ENCODE results near the gene ZNF362. TPM values are rescaled to one million over a fixed set of nuclear protein-coding genes. Genes with fewer than 3 reads are reported as not detected.

Gene ZNF362
- total and polyA plus RNA-seq, 8 donors, result 1.3 to 49.8 (median 8.8) TPM

DNA sequence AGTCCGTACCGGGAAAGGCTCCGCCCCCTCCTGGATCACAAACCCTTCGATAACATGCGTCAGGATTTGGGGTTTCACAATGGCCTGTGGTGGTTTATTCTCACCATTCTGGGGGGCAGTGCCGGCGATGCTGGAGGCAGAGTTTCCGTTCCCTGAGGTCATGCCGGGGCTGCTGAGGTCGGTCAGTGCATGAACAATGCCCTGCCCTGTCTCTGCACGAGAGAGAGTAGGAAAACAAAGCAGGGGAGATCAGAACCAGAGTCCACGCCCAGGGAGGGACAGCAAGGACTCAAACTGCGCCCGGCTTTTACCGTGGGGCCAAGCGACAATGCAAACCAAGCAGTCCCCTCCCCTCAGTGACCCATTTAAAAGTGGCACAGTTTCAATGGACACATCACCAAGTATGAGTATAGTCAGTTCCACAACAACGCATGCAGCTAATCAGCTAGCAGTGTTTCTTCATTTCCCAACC, 77.8 kb downstream of the ZNF362 start:
- H3K4me1 ChIP-seq, result peaks cover 67 to 92% (median 75%) of the 10 kb centered on the region in 4 donors
- WGBS, 5 donors, result 22 to 41% (median 30%) methylated on average over 17 of the region's 17 CpGs
- intact Hi-C loops (cut with DNase I; ENCODE audit: low total_unique reads), result no loop called here

DNA sequence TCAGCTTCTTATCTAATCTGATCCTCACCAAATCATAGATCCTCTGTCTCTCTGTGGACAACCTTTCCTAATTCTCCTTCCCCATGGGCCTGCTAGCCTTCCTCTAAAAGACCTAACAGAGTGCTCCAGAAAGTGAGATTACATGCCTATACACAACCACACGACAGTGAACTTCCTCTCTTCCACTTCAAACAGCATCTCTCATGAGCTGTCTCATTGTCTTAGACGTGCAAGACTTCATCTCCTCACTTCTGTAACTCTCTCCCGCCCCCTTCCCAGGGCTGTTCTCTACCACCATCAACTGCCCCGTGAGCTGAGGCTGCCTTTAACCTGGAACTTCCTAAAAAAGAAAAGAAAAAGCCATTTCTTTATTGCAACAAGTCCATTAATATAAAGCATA, 78.7 kb downstream of the ZNF362 start:
- Histone ChIP-seq H3K27ac (peak overlapping the region; percentile 21 to 100 (median 99)), H3K27me3 (no peaks in the 10 kb centered on the region), H3K36me3 (peaks cover 24 to 45% (median 41%) of the 10 kb centered on the region in 4 donors), H3K4me1 (peaks cover 76 to 93% (median 84%) of the 10 kb centered on the region in 4 donors), H3K9me3 (no peaks in the 10 kb centered on the region), H3K4me3 (peak overlapping the region in 2 of 4 donors; percentile 3 to 17)
- 33 to 48% (median 46%) methylated on average over 4 of the region's 4 CpGs for WGBS, 5 donors
- no peak for DNase-seq
- TF ChIP-seq POLR2AphosphoS5 (IDR thresholded peaks at IDR 0.05) (peak in 2 of 3 donors; percentile 11 to 36), POLR2A (IDR thresholded peaks at IDR 0.05) (no peak), EP300 (IDR thresholded peaks at IDR 0.05) (no peak)
- intact Hi-C loops (cut with DNase I; ENCODE audit: low total_unique reads), result no loop called here

More for the DNA sequence above, 77.8 kb downstream of the ZNF362 start:
- H3K9me3 ChIP-seq, result no peaks in the 10 kb centered on the region
- peak; percentile 51 to 59 for DNase-seq
- H3K36me3 ChIP-seq, result peaks cover 33 to 54% (median 50%) of the 10 kb centered on the region in 4 donors
- H3K4me3 ChIP-seq, result peak overlapping the region in 2 of 4 donors; percentile 3 to 11
- TF ChIP-seq, protein P1, sequence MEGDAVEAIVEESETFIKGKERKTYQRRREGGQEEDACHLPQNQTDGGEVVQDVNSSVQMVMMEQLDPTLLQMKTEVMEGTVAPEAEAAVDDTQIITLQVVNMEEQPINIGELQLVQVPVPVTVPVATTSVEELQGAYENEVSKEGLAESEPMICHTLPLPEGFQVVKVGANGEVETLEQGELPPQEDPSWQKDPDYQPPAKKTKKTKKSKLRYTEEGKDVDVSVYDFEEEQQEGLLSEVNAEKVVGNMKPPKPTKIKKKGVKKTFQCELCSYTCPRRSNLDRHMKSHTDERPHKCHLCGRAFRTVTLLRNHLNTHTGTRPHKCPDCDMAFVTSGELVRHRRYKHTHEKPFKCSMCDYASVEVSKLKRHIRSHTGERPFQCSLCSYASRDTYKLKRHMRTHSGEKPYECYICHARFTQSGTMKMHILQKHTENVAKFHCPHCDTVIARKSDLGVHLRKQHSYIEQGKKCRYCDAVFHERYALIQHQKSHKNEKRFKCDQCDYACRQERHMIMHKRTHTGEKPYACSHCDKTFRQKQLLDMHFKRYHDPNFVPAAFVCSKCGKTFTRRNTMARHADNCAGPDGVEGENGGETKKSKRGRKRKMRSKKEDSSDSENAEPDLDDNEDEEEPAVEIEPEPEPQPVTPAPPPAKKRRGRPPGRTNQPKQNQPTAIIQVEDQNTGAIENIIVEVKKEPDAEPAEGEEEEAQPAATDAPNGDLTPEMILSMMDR (IDR thresholded peaks at IDR 0.05), result no peak
- TF ChIP-seq EP300 (IDR thresholded peaks at IDR 0.05) (peak; percentile 7), POLR2AphosphoS5 (IDR thresholded peaks at IDR 0.05) (peak in 2 of 3 donors; percentile 35 to 67)
- no peaks in the 10 kb centered on the region for H3K27me3 ChIP-seq
- H3K27ac ChIP-seq, result peak overlapping the region; percentile 44 to 100 (median 99)

DNA sequence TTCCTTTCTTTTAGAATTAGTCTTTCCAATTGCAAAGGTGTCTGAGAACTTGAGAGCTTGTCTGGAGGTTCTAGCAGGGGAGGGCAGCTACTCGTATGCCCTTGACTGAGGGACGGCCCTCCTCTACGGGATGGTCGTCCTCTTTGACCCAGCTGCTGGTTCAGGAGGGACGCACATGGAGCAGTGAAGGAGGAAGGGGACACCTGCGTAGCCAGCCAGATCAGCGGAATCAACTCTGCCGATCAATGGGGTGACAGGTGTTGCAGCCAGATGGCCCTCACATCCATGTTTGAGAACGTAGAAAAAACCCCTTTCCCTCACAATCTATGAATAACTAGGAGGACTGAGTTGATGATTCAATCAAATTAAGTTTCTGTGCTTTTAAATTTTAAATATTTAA, 80.3 kb downstream of the ZNF362 start:
- Histone ChIP-seq H3K4me3 (no peak overlapping the region), H3K27ac (peak overlapping the region; percentile 41 to 100 (median 99)), H3K9me3 (no peaks in the 10 kb centered on the region), H3K27me3 (no peaks in the 10 kb centered on the region), H3K36me3 (peaks cover 8 to 32% (median 26%) of the 10 kb centered on the region in 4 donors), H3K4me1 (peaks cover 91 to 100% (median 98%) of the 10 kb centered on the region in 4 donors)
- TF ChIP-seq POLR2AphosphoS5 (IDR thresholded peaks at IDR 0.05), result no peak
- TF ChIP-seq EP300 (IDR thresholded peaks at IDR 0.05), result no peak
- TF ChIP-seq, protein P1 (IDR thresholded peaks at IDR 0.05), result no peak
- no peak for TF ChIP-seq POLR2A (IDR thresholded peaks at IDR 0.05)
- peak in 1 of 2 donors; percentile 49 for DNase-seq
- intact Hi-C loops (cut with DNase I; ENCODE audit: low total_unique reads), result no loop called here
- WGBS, 5 donors, result 63 to 76% (median 68%) methylated on average over 9 of the region's 9 CpGs

DNA sequence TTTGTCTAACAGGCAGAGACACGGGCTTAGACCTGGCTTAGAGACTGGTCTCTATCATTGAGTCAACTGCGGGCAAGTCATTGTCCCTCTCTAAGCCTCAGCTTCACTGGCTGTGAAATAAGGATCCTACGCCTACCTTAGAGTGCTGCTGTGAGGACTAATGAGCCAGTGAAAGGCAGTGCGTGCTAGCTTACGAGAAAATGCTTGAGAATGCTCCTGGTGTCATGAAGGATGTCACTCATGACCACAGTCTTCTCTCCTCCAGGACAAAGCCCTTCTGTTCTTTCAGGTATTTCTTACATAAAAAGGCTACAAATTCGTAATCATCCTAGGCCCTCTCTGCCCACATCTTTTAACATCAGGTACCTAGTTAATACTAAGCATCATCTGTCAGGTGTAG, 81.1 kb downstream of the ZNF362 start:
- DNase-seq, result no peak
- 79 to 90% (median 88%) methylated on average over 6 of the region's 6 CpGs for WGBS, 5 donors
- Histone ChIP-seq H3K9me3 (no peaks in the 10 kb centered on the region), H3K4me1 (peaks cover 96 to 100% (median 98%) of the 10 kb centered on the region in 4 donors), H3K4me3 (peak overlapping the region in 1 of 4 donors; percentile 43), H3K36me3 (peaks cover 0 to 28% (median 19%) of the 10 kb centered on the region in 4 donors), H3K27me3 (no peaks in the 10 kb centered on the region), H3K27ac (peak overlapping the region in 4 of 5 donors; percentile 97 to 100 (median 99))
- intact Hi-C loops (cut with DNase I; ENCODE audit: low total_unique reads), result no loop called here
- TF ChIP-seq POLR2A (IDR thresholded peaks at IDR 0.05) (no peak), POLR2AphosphoS5 (IDR thresholded peaks at IDR 0.05) (no peak), EP300 (IDR thresholded peaks at IDR 0.05) (no peak)
- TF ChIP-seq, protein P1 (IDR thresholded peaks at IDR 0.05), result no peak

DNA sequence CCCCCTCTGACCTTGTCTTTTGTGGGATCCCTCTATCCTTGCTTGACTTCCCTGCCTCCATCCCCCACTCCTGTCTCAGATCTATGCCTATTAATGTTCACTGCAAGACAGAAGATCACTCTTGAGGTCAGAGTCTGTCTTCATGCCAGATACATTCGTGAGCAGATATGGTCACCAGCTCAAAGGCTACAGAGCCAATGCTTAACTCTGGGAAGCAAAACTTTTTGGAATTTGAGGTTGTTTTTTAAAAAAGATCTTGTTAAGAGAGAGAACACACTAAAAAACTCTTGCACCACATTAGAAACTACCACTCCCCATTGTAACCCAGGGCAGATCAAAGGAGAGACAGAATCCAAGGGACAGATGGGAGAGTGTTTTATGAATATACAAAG, 81.8 kb downstream of the ZNF362 start:
- WGBS, 5 donors, result 11 to 30% (median 19%) methylated on average over 1 of the region's 1 CpG
- Histone ChIP-seq H3K27ac (peak overlapping the region; percentile 92 to 100 (median 99)), H3K4me3 (peak overlapping the region in 2 of 4 donors; percentile 19 to 43), H3K9me3 (no peaks in the 10 kb centered on the region), H3K36me3 (peaks cover 0 to 25% (median 15%) of the 10 kb centered on the region in 4 donors), H3K4me1 (peaks cover 97 to 100% (median 100%) of the 10 kb centered on the region in 4 donors), H3K27me3 (no peaks in the 10 kb centered on the region)
- intact Hi-C loops (cut with DNase I; ENCODE audit: low total_unique reads), result no loop called here
- peak in 1 of 2 donors; percentile 39 for DNase-seq
- TF ChIP-seq POLR2A (IDR thresholded peaks at IDR 0.05) (no peak), EP300 (IDR thresholded peaks at IDR 0.05) (no peak), POLR2AphosphoS5 (IDR thresholded peaks at IDR 0.05) (no peak)
- TF ChIP-seq, protein P1 (IDR thresholded peaks at IDR 0.05), result no peak

Data from stomach (tissue), 9 donors.